GM12878 (cell line): ENCODE measurements around the gene ATP2C2. TPM values are rescaled to one million over a fixed set of nuclear protein-coding genes. Genes with fewer than 3 reads are reported as not detected.

Source experiments
- ATAC-seq: fragments of 200-7000 bp; cut with Tn5 transposase; 3 replicates; pipeline ENCODE4 v1.9.1; 2020; ENCODE audit warnings: mild to moderate bottlenecking, moderate library complexity
- BruUV-seq: library from RNA; stranded (reverse); fragments of 400-500 nt; replicated peaks from 2 replicates; lab custom pipeline; 2021; lab: Mats Ljungman, UMichigan
- CTCF ChIA-PET: fragments of 300-600 bp; sonication (Branson Sonifier 250); formaldehyde crosslinking; extraction: SDS; loops from one replicate; lab custom pipeline; 2021; ENCODE audit warnings: inconsistent platforms; lab: Yijun Ruan, JAX
- POLR2A ChIA-PET: fragments of 350-600 bp; formaldehyde crosslinking; extraction: SDS; loops from one replicate; lab custom pipeline; 2021; ENCODE audit warnings: inconsistent platforms; lab: Charles Lee
- RAD21 ChIA-PET: fragments of 300-600 bp; sonication (Branson Sonifier 250); formaldehyde crosslinking; loops from one replicate; lab custom pipeline; 2023; ENCODE audit warnings: antibody characterized with exemption; ENCODE audit not compliant: unreplicated experiment; lab: Charles Lee
- SMC1A ChIA-PET: fragments of 300-600 bp; sonication (Branson Sonifier 250); formaldehyde crosslinking; loops from one replicate; lab custom pipeline; 2023; ENCODE audit not compliant: unreplicated experiment, uncharacterized antibody; lab: Charles Lee
- DNase-seq: peaks from one replicate; pipeline ENCODE4 v3.0.0-alpha.2; 2011; ENCODE audit warnings: low read depth, low spot score
- FAIRE-seq: peaks from 3 replicates; lab custom pipeline; 2011; peaks lifted over from hg19 to GRCh38; lab: Jason Lieb, UNC
- H2AFZ ChIP-seq: 2 replicates; pipeline ENCODE4 v1.6.0; 2011; ENCODE audit warnings: low read depth, low read length, control low read depth; ENCODE audit not compliant: control insufficient read depth
- H3K27ac ChIP-seq: 2 replicates; pipeline ENCODE4 v1.5.1; 2011; ENCODE audit warnings: control low read depth; ENCODE audit not compliant: control insufficient read depth, insufficient read depth
- H3K27me3 ChIP-seq, 2 experiments: replicated peaks in 1 of 2; 2 replicates each; pipeline versions ENCODE4 v1.6.0 to v1.6.1; 2011; ENCODE audit warnings: low read length in 1 of 2; ENCODE audit not compliant: control insufficient read depth in 2 of 2, insufficient read depth in 2 of 2
- H3K36me3 ChIP-seq, 2 experiments: 2 replicates each; pipeline ENCODE4 v1.5.1; 2011; ENCODE audit warnings: low read length in 1 of 2; ENCODE audit not compliant: control insufficient read depth in 2 of 2, insufficient read depth in 2 of 2
- H3K4me1 ChIP-seq: 2 replicates; pipeline ENCODE4 v1.6.1; 2011; ENCODE audit warnings: mild to moderate bottlenecking, low read length, moderate library complexity, mixed read lengths; ENCODE audit not compliant: control insufficient read depth, insufficient read depth
- H3K4me2 ChIP-seq: 2 replicates; pipeline ENCODE4 v1.6.0; 2011; ENCODE audit warnings: control low read depth; ENCODE audit not compliant: control insufficient read depth, insufficient read depth
- H3K4me3 ChIP-seq: fragments of 200-600 bp; sonication (generic); 2 replicates; pipeline ENCODE4 v1.5.1; 2016
- H3K79me2 ChIP-seq: 2 replicates; pipeline ENCODE4 v1.6.0; 2011; ENCODE audit warnings: low read length; ENCODE audit not compliant: control insufficient read depth, insufficient read depth
- H3K9ac ChIP-seq: 2 replicates; pipeline ENCODE4 v1.8.0; 2011; ENCODE audit warnings: low read length, control low read depth, mixed read lengths; ENCODE audit not compliant: control insufficient read depth, insufficient read depth
- H3K9me3 ChIP-seq: replicated peaks from 3 replicates; pipeline ENCODE4 v1.5.1; 2011; ENCODE audit warnings: mild to moderate bottlenecking, low read length; ENCODE audit not compliant: control insufficient read depth, insufficient read depth
- H4K20me1 ChIP-seq: 2 replicates; pipeline ENCODE4 v1.6.0; 2011; ENCODE audit not compliant: control insufficient read depth, insufficient read depth
- BCL11A ChIP-seq: IDR thresholded peaks from 2 replicates; pipeline ENCODE4 v1.6.1; 2011; ENCODE audit warnings: low read depth, low read length
- EZH2 ChIP-seq: IDR thresholded peaks from 2 replicates; pipeline ENCODE4 v1.6.1; 2012; ENCODE audit warnings: low read depth, mild to moderate bottlenecking, control low read depth, inconsistent platforms, low read length, borderline replicate concordance; ENCODE audit not compliant: control insufficient read depth
- HDGF ChIP-seq: fragments of 450-650 bp; IDR thresholded peaks from 2 replicates; pipeline ENCODE4 v1.6.1; 2016; ENCODE audit warnings: antibody characterized with exemption
- IRF3 ChIP-seq: fragments of 450-650 bp; IDR thresholded peaks from 2 replicates; pipeline ENCODE4 v1.6.1; 2014; ENCODE audit warnings: mild to moderate bottlenecking
- LARP7 ChIP-seq: fragments of 450-650 bp; IDR thresholded peaks from 2 replicates; pipeline ENCODE4 v1.6.1; 2017; ENCODE audit warnings: mild to moderate bottlenecking
- NFXL1 ChIP-seq: fragments of 450-650 bp; IDR thresholded peaks from 2 replicates; pipeline ENCODE4 v1.6.1; 2017; ENCODE audit warnings: antibody characterized with exemption, mild to moderate bottlenecking, borderline replicate concordance
- NFYB ChIP-seq: IDR thresholded peaks from 2 replicates; pipeline ENCODE4 v1.6.1; 2011; ENCODE audit warnings: low read depth, mild to moderate bottlenecking, low read length, improper control_type of control experiment, moderate library complexity; ENCODE audit not compliant: insufficient read depth
- YY1 ChIP-seq: IDR thresholded peaks from 2 replicates; pipeline ENCODE4 v1.6.1; 2011; ENCODE audit warnings: low read depth, mild to moderate bottlenecking, low read length
- ZBTB40 ChIP-seq: fragments of 450-650 bp; IDR thresholded peaks from 2 replicates; pipeline ENCODE4 v1.6.1; 2016; ENCODE audit warnings: mild to moderate bottlenecking, moderate library complexity, borderline replicate concordance
- WGBS: methylation state at CpG from one replicate; pipeline ENCODE4 v1.1.6; 2016; ENCODE audit warnings: low lambda C conversion rate; ENCODE audit not compliant: insufficient replicate concordance, insufficient coverage; ENCODE audit errors: missing lambda C conversion rate; 5-methylcytosine and 5-hydroxymethylcytosine counted together
- in situ Hi-C: fragments of 300-500 bp; cut with MboI; formaldehyde crosslinking; loops from 9 replicates; pipeline ENCODE4 v1.14.3; 2018; ENCODE audit warnings: mixed read lengths
- intact Hi-C: fragments of 100-400 bp; cut with micrococcal nuclease; formaldehyde crosslinking; loops from one replicate; pipeline ENCODE4 v1.14.2; 2022; ENCODE audit not compliant: unreplicated experiment
- polyA plus RNA-seq, 11 experiments: library from polyadenylated mRNA; depleted of rRNA in 4 of 11; unstranded in 6 of 11; stranded (reverse) in 5 of 11; fragments of >200 nt; fragmentation: Nextera tagmentation in 4 of 11; fragmentation: Illumina TruSeq in 1 of 11; extraction: Ambion mirVana in 4 of 11; extraction: Trizol in 1 of 11; gene quantifications; 1 replicate in 1 of 11; 2 replicates in 10 of 11; pipeline versions ENCODE4 v1.2.1 to v1.2.3, GENCODE V29; 2011 to 2016; ENCODE audit warnings: inconsistent platforms in 2 of 11, missing spikeins in 2 of 11, low read depth in 1 of 11
- total RNA-seq, 4 experiments: library from RNA; depleted of rRNA in 3 of 4; stranded (reverse); fragments of >200 nt in 3 of 4; fragmentation: Illumina TruSeq in 1 of 4; extraction: Trizol in 1 of 4; gene quantifications; 2 replicates each; pipeline versions ENCODE4 v1.2.1 to v1.2.3, GENCODE V29; 2013 to 2021

Gene ATP2C2
- total and polyA plus RNA-seq, 10 of the 15 experiments (the other 5 are each of a cell fraction or from before 2014, with no cell fraction given): 0.05 to 0.19 TPM; not detected in 8

GRCh38 chr16:84502075-84502474 is 133.7 kb downstream of the ATP2C2 start:
- 96% methylated on average over 12 of the region's 13 CpGs for WGBS

More at GRCh38 chr16:84502075-84502474, 133.7 kb downstream of the ATP2C2 start:
- Histone ChIP-seq H3K36me3 (no peaks in the 10 kb centered on the region), H3K4me1 (peaks cover 28% of the 10 kb centered on the region), H2AFZ (no peak overlapping the region), H4K20me1 (no peaks in the 10 kb centered on the region), H3K79me2 (peaks cover 15% of the 10 kb centered on the region), H3K4me2 (no peak overlapping the region), H3K9me3 (no peaks in the 10 kb centered on the region), H3K27me3 (no peaks in the 10 kb centered on the region), H3K4me3 (no peak overlapping the region), H3K9ac (no peak overlapping the region), H3K27ac (no peak overlapping the region)
- BruUV-seq: no TSS peak
- ATAC-seq (no peak), DNase-seq (no peak), FAIRE-seq (no peak)
- in situ Hi-C loops: loop anchor here (25.0 kb wide), 1 partner anchor 460 kb away; no protein-coding TSS in a partner anchor
- intact Hi-C loops: loop anchor here (10.0 kb wide), 1 partner anchor 547 kb away; the partner anchor contains the start of gene OSGIN1
- POLR2A ChIA-PET: no interaction called here
- CTCF ChIA-PET: no interaction called here
- SMC1A ChIA-PET: no interaction called here
- RAD21 ChIA-PET: no interaction called here
- no peak for TF ChIP-seq HDGF
- no peak for TF ChIP-seq BCL11A
- no peak for TF ChIP-seq IRF3
- TF ChIP-seq LARP7: no peak
- no peak for TF ChIP-seq NFYB
- TF ChIP-seq ZBTB40: no peak
- no peak for TF ChIP-seq YY1
- no peak for TF ChIP-seq EZH2
- TF ChIP-seq NFXL1: no peak
